H1 (cell line): ENCODE measurements around the gene WHAMM. TPM values are rescaled to one million over a fixed set of nuclear protein-coding genes. Genes with fewer than 3 reads are reported as not detected.
A peak's percentile ranks its signal among the peaks of the same experiment; 100 is the strongest.

Experiments used
- CTCF ChIA-PET: fragments of 300-600 bp; sonication (Branson Sonifier 250); formaldehyde crosslinking; loops from one replicate; lab custom pipeline; 2021; ENCODE audit not compliant: partially characterized antibody; lab: Charles Lee
- POLR2A ChIA-PET: fragments of 300-600 bp; sonication (Branson Sonifier 250); formaldehyde crosslinking; loops from one replicate; lab custom pipeline; 2021; ENCODE audit warnings: inconsistent platforms; ENCODE audit not compliant: partially characterized antibody; lab: Charles Lee
- DNase-seq, 2 experiments: peaks; one replicate each; pipeline versions ENCODE4 v3.0.0 to v3.0.0-alpha.2; 2010 to 2022; ENCODE audit warnings: low spot score in 2 of 2, low read depth in 1 of 2, mixed read lengths in 1 of 2
- FAIRE-seq: peaks from 2 replicates; lab custom pipeline; 2011; peaks lifted over from hg19 to GRCh38; lab: Jason Lieb, UNC
- H2AFZ ChIP-seq: 2 replicates; pipeline ENCODE4 v1.8.1; 2012; ENCODE audit warnings: low read length, inconsistent platforms
- H2AK5ac ChIP-seq: 2 replicates; pipeline ENCODE4 v1.6.1; 2013; ENCODE audit warnings: low read depth, low read length
- H2BK120ac ChIP-seq: replicated peaks from 2 replicates; pipeline ENCODE3; 2013; ENCODE audit warnings: low read depth, low read length, inconsistent platforms
- H2BK12ac ChIP-seq: 2 replicates; pipeline ENCODE4 v1.6.1; 2013; ENCODE audit warnings: low read depth, low read length
- H2BK15ac ChIP-seq: 2 replicates; pipeline ENCODE4 v1.6.1; 2013; ENCODE audit warnings: low read length
- H2BK20ac ChIP-seq: 2 replicates; pipeline ENCODE4 v1.6.1; 2013; ENCODE audit warnings: low read length
- H2BK5ac ChIP-seq: 2 replicates; pipeline ENCODE4 v1.6.1; 2013; ENCODE audit warnings: low read depth, low read length
- H3K14ac ChIP-seq: 2 replicates; pipeline ENCODE4 v1.6.1; 2013; ENCODE audit warnings: inconsistent platforms; ENCODE audit not compliant: insufficient read length
- H3K18ac ChIP-seq: 2 replicates; pipeline ENCODE4 v1.6.1; 2013; ENCODE audit warnings: low read length; ENCODE audit errors: extremely low read depth
- H3K23ac ChIP-seq: 2 replicates; pipeline ENCODE4 v1.6.1; 2013; ENCODE audit warnings: inconsistent platforms; ENCODE audit not compliant: insufficient read length
- H3K23me2 ChIP-seq: 2 replicates; pipeline ENCODE4 v1.6.1; 2013; ENCODE audit warnings: low read depth, low read length
- H3K27ac ChIP-seq: 2 replicates; pipeline ENCODE4 v1.6.1; 2011; ENCODE audit warnings: low read depth, low read length, inconsistent platforms
- H3K27me3 ChIP-seq, 4 experiments: replicated peaks in 1 of 4; 1 replicate in 1 of 4; 2 replicates in 3 of 4; pipeline versions ENCODE4 v1.6.1 to v1.8.1; 2011 to 2013; ENCODE audit warnings: low read length in 3 of 4, mild to moderate bottlenecking in 3 of 4, inconsistent platforms in 2 of 4, mixed read lengths in 2 of 4, moderate library complexity in 1 of 4; ENCODE audit not compliant: control insufficient read depth in 3 of 4, insufficient read depth in 3 of 4; ENCODE audit errors: extremely low read depth in 1 of 4
- H3K36me3 ChIP-seq, 4 experiments: 2 replicates each; pipeline versions ENCODE4 v1.6.1 to v1.8.1; 2011 to 2013; ENCODE audit warnings: mild to moderate bottlenecking in 4 of 4, low read length in 3 of 4, moderate library complexity in 2 of 4, control low read depth in 1 of 4, inconsistent platforms in 1 of 4; ENCODE audit not compliant: insufficient read depth in 4 of 4, control insufficient read depth in 2 of 4
- H3K4ac ChIP-seq: replicated peaks from 2 replicates; pipeline ENCODE3; 2013; ENCODE audit warnings: low read length, low read depth, mixed read lengths, inconsistent platforms; ENCODE audit not compliant: insufficient read length
- H3K4me1 ChIP-seq, 4 experiments: replicated peaks in 1 of 4; 1 replicate in 1 of 4; 2 replicates in 3 of 4; pipeline versions ENCODE4 v1.6.1 to v1.8.1; 2011 to 2013; ENCODE audit warnings: low read length in 3 of 4, inconsistent platforms in 2 of 4, mixed read lengths in 1 of 4; ENCODE audit not compliant: insufficient read depth in 4 of 4, control insufficient read depth in 3 of 4
- H3K4me2 ChIP-seq, 2 experiments: 2 replicates each; pipeline versions ENCODE4 v1.6.1 to v1.8.1; 2011 to 2013; ENCODE audit warnings: low read depth in 2 of 2, low read length in 2 of 2, control low read depth in 1 of 2, inconsistent platforms in 1 of 2, mild to moderate bottlenecking in 1 of 2; ENCODE audit not compliant: insufficient read depth in 1 of 2
- H3K4me3 ChIP-seq, 4 experiments: fragments of 200-600, 300-600 bp in 1 of 4; sonication (generic), shearing (Covaris generic), sonication (Bioruptor Twin) in 1 of 4; 2 replicates each; pipeline versions ENCODE4 v1.5.1 to v1.8.1; 2011 to 2016; ENCODE audit warnings: low read length in 4 of 4, low read depth in 3 of 4, control low read depth in 2 of 4, inconsistent platforms in 2 of 4, mild to moderate bottlenecking in 2 of 4, mixed read lengths in 1 of 4, moderate library complexity in 1 of 4; ENCODE audit not compliant: insufficient read depth in 2 of 4; ENCODE audit errors: extremely low read depth in 1 of 4
- H3K56ac ChIP-seq: replicated peaks from 2 replicates; pipeline ENCODE3; 2013; ENCODE audit warnings: low read depth, mild to moderate bottlenecking, mixed read lengths, low read length, inconsistent platforms; ENCODE audit not compliant: insufficient read length
- H3K79me1 ChIP-seq: 2 replicates; pipeline ENCODE4 v1.6.1; 2013; ENCODE audit warnings: low read depth, low read length, control low read depth
- H3K79me2 ChIP-seq, 2 experiments: 2 replicates each; pipeline versions ENCODE4 v1.6.1 to v1.8.1; 2012 to 2013; ENCODE audit warnings: low read length in 2 of 2, mild to moderate bottlenecking in 2 of 2, inconsistent platforms in 1 of 2; ENCODE audit not compliant: insufficient read depth in 2 of 2, control insufficient read depth in 1 of 2
- H3K9ac ChIP-seq, 4 experiments: replicated peaks in 1 of 4; 1 replicate in 1 of 4; 2 replicates in 3 of 4; pipeline versions ENCODE4 v1.6.1 to v1.8.1; 2011 to 2013; ENCODE audit warnings: low read depth in 3 of 4, low read length in 3 of 4, control low read depth in 2 of 4, mild to moderate bottlenecking in 2 of 4, moderate library complexity in 2 of 4, inconsistent platforms in 1 of 4; ENCODE audit errors: extremely low read depth in 1 of 4
- H3K9me3 ChIP-seq, 2 experiments: 2 replicates each; pipeline versions ENCODE4 v1.6.1 to v1.8.1; 2012 to 2013; ENCODE audit warnings: mild to moderate bottlenecking in 2 of 2, moderate library complexity in 2 of 2, control low read depth in 1 of 2, inconsistent platforms in 1 of 2, low read depth in 1 of 2, low read length in 1 of 2, mixed read lengths in 1 of 2; ENCODE audit not compliant: insufficient read depth in 2 of 2
- H4K20me1 ChIP-seq, 2 experiments: replicated peaks in 1 of 2; 2 replicates each; pipeline versions ENCODE3 to v1.8.1; 2011 to 2013; ENCODE audit warnings: inconsistent platforms in 2 of 2, low read length in 2 of 2, mild to moderate bottlenecking in 1 of 2; ENCODE audit not compliant: insufficient read depth in 2 of 2, control insufficient read depth in 1 of 2
- H4K5ac ChIP-seq: 2 replicates; pipeline ENCODE4 v1.6.1; 2013; ENCODE audit warnings: low read length, low read depth, mixed read lengths, inconsistent platforms; ENCODE audit not compliant: insufficient read length
- H4K8ac ChIP-seq: 2 replicates; pipeline ENCODE4 v1.8.0; 2013; ENCODE audit warnings: mild to moderate bottlenecking, moderate library complexity, low read length, inconsistent platforms; ENCODE audit not compliant: insufficient read depth; ENCODE audit errors: extremely low read depth
- H4K91ac ChIP-seq: replicated peaks from 2 replicates; pipeline ENCODE3; 2013; ENCODE audit warnings: low read length, mixed read lengths, inconsistent platforms; ENCODE audit not compliant: insufficient read length
- CHD2 ChIP-seq: IDR thresholded peaks from 2 replicates; pipeline ENCODE4 v1.6.1; 2012; ENCODE audit warnings: low read length, improper control_type of control experiment
- CTCF ChIP-seq, 3 experiments: IDR thresholded peaks; 1 replicate in 2 of 3; 2 replicates in 1 of 3; pipeline versions ENCODE4 v1.5.1 to v1.6.1; 2011; ENCODE audit warnings: low read length in 3 of 3, mild to moderate bottlenecking in 3 of 3, inconsistent platforms in 2 of 3, low read depth in 1 of 3, moderate library complexity in 1 of 3; ENCODE audit not compliant: insufficient read depth in 1 of 3; ENCODE audit errors: control extremely low read depth in 1 of 3
- EZH2 ChIP-seq: fragments of 200-600 bp; sonication (generic); IDR thresholded peaks from 2 replicates; pipeline ENCODE4 v1.7.1; 2012; ENCODE audit warnings: low read depth, mild to moderate bottlenecking, moderate library complexity, low read length, inconsistent platforms; ENCODE audit not compliant: severe bottlenecking
- KDM1A ChIP-seq: fragments of 200-600, 300-600 bp; sonication (generic); IDR thresholded peaks from 2 replicates; pipeline ENCODE4 v1.7.1; 2016; ENCODE audit warnings: mild to moderate bottlenecking, low read length, borderline replicate concordance
- KDM5A ChIP-seq: fragments of 200-600 bp; IDR thresholded peaks from 2 replicates; pipeline ENCODE4 v1.7.1; 2012; ENCODE audit warnings: mild to moderate bottlenecking, low read length, inconsistent platforms, mixed read lengths
- MAFK ChIP-seq: IDR thresholded peaks from 2 replicates; pipeline ENCODE4 v1.6.1; 2012; ENCODE audit warnings: low read depth, mild to moderate bottlenecking, improper control_type of control experiment, low read length
- SIRT6 ChIP-seq: IDR thresholded peaks from one replicate; pipeline ENCODE4 v1.7.1; 2012; ENCODE audit warnings: low read length, inconsistent platforms
- SP1 ChIP-seq: IDR thresholded peaks from 2 replicates; pipeline ENCODE4 v1.6.1; 2011; ENCODE audit warnings: low read depth, low read length
- YY1 ChIP-seq: IDR thresholded peaks from 2 replicates; pipeline ENCODE4 v1.6.1; 2011; ENCODE audit warnings: low read depth, mild to moderate bottlenecking, low read length
- WGBS, 2 experiments: shearing (Covaris generic) in 1 of 2; methylation state at CpG; one replicate each; pipeline versions ENCODE4 v1.1.6 to v1.1.7; 2013 to 2015; ENCODE audit warnings: low lambda C conversion rate in 2 of 2, mixed read lengths in 2 of 2, inconsistent platforms in 1 of 2, low coverage in 1 of 2, missing lambda C conversion rate in 1 of 2; ENCODE audit not compliant: insufficient replicate concordance in 2 of 2, insufficient coverage in 1 of 2, insufficient read length in 1 of 2; ENCODE audit errors: extremely low coverage in 1 of 2, missing lambda C conversion rate in 1 of 2; 5-methylcytosine and 5-hydroxymethylcytosine counted together
- polyA plus RNA-seq, 7 experiments: library from polyadenylated mRNA; depleted of rRNA in 3 of 7; stranded (reverse) in 5 of 7; unstranded in 2 of 7; fragments of >200 nt in 5 of 7; fragments of 200-250 nt in 2 of 7; gene quantifications; 1 replicate in 5 of 7; 2 replicates in 1 of 7; 4 replicates in 1 of 7; pipeline versions ENCODE4 v1.2.1 to v1.2.3, GENCODE V29; 2011 to 2013; ENCODE audit warnings: missing spikeins in 2 of 7, mixed read lengths in 2 of 7
- total RNA-seq: library from RNA; stranded (reverse); fragmentation: NEBNext Ultra II Directional; extraction: Animal tissue kit (Norgen Biotek cat#: 25700); gene quantifications from 2 replicates; pipeline ENCODE4 v1.2.1, GENCODE V29; 2021

Gene WHAMM
- total and polyA plus RNA-seq, 2 of the 8 experiments (the other 6 are each of a cell fraction or from before 2014, with no cell fraction given): 1.1 to 3.3 TPM

- Histone ChIP-seq H3K27ac (no peak overlapping the region), H3K4me2 (no peak overlapping the region), H2BK20ac (no peak overlapping the region), H3K79me2 (no peaks in the 10 kb centered on the region), H3K9me3 (no peaks in the 10 kb centered on the region), H4K8ac (peak overlapping the region; percentile 75; the same call in 1 of the 2 replicates), H3K14ac (no peak overlapping the region), H3K4me1 (no peaks in the 10 kb centered on the region), H3K36me3 (no peaks in the 10 kb centered on the region), H2BK5ac (no peak overlapping the region), H4K91ac (no peak overlapping the region), H3K23ac (no peak overlapping the region), H3K4ac (no peak overlapping the region), H4K20me1 (peaks cover 0 to 2% of the 10 kb centered on the region in 2 experiments), H3K79me1 (no peaks in the 10 kb centered on the region), H3K23me2 (no peaks in the 10 kb centered on the region), H2BK15ac (no peak overlapping the region), H2AFZ (no peak overlapping the region), H4K5ac (no peak overlapping the region), H2BK12ac (no peak overlapping the region), H3K4me3 (no peak overlapping the region), H3K9ac (no peak overlapping the region), H2AK5ac (no peak overlapping the region), H3K27me3 (no peaks in the 10 kb centered on the region), H2BK120ac (no peak overlapping the region), H3K18ac (no peak overlapping the region), H3K56ac (no peak overlapping the region)
- CTCF ChIA-PET: interaction anchor here (1.0 to 1.4 kb wide), 3 partner anchors 21 to 228 kb away, joined by 3 to 5 read pairs (median 3); no protein-coding TSS in a partner anchor
- FAIRE-seq: no peak
- DNase-seq: no peak
- POLR2A ChIA-PET: interaction anchor here (1.0 kb wide), 1 partner anchor 232 kb away, joined by 3 read pairs; the partner anchor contains the start of gene RPS17
- WGBS, 2 experiments: 87% methylated on average over 12 of the region's 12 CpGs; no CpG with 5 or more reads in 1 of the 2 experiments
- TF ChIP-seq SP1 (no peak), SIRT6 (no peak), CTCF (IDR thresholded peaks at IDR 0.05; ENCODE audit: control extremely low read depth in 1 of 3, insufficient read depth in 1 of 3, low read depth in 1 of 3, low read length in 3 of 3) (no peak), MAFK (no peak), CHD2 (no peak), KDM1A (no peak), EZH2 (no peak), KDM5A (no peak), YY1 (no peak)
These were observed 37.4 kb upstream of the WHAMM start for GRCh38 chr15:82771789-82772607.
